CD4-positive, alpha-beta T cell treated with Interleukin-17A for 4 hours (primary cell): Measurements from ENCODE around the gene TTC23L.

ENCODE experiments used
- DNase-seq: peaks from one replicate; pipeline ENCODE4 v3.0.0-alpha.2; 2020; ENCODE audit warnings: mixed read lengths

Gene TTC23L

DNA sequence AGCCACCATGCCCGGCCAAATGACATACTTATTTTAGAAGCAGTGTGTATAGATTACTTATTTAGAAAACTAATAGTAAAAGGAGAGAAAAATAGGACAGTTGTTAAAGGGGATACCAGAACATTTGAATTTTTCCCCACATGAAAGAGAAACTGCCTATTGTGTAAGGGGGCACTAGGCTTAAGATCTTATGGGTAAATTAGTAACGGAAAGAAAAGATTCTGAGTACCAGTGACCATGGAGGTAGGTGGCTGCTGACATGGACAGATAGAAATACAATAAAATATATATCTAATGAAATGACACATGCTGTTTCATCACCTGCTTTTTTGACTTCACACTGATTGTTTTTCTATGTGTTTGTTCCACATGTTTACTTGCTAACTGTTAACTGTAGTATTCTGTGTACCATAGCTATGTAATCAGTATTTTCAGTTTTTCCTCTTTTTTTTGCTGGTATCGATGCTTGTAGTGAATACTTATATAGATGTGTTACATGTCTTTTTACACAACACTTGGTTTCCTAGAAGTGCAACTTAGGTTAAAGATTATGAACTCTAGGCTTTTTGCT, 87.4 kb downstream of the TTC23L start:
- no peak for DNase-seq

- DNase-seq: no peak
Observed at GRCh38 chr5:34927785-34928184, 88.8 kb downstream of the TTC23L start.

DNA sequence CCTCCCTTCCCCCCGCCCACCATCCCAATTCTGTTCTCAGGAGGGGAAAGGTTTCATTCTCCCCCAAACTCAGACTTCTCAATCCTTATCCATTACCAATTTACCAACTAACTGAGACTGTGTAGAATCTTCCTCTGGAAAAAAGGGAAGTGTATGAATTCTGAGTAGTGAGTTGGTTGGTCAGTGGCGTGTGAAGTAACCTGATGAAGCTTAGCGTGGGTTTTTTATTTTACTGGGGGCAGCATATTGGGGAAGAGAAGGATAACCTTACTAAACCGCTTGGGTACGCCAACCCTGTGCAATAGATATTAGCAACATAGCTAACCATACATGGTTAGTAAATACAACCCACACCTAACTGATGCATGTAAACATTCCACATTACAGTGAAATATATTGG, 89.3 kb downstream of the TTC23L start:
- DNase-seq: no peak

GRCh38 chr5:34929134-34929719, 90.3 kb downstream of the TTC23L start, which contains the start of gene DNAJC21:
DNAJC21 (plus strand) TSS chr5:34929559; CDS start chr5:34929820, 261 bp downstream.
- peak; percentile 98 for DNase-seq

- DNase-seq: peak; percentile 85
Observed at GRCh38 chr5:34929720-34930461, 90.9 kb downstream of the TTC23L start.

GRCh38 chr5:34930462-34930844, 91.5 kb downstream of the TTC23L start:
- DNase-seq: no peak

GRCh38 chr5:34930870-34931269, 91.9 kb downstream of the TTC23L start:
- DNase-seq: no peak

DNA sequence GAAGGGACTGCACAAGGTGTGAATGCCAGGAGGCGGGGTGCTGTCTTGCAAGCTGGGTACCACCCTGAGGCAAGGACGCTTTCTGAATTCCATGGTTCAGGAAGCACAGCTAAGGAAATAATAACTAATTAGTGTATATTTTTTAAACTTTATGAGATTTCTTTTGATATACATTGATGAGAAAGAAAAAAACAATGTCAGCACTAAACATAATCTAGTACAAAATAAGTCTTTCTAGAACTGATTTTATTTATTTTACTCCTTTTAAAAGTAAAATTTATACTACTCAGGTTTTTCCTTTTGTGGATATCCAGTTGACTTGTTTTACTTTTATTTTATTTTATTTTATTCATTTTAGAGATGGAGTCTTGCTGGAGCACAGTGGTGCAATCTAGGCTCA, 94.0 kb downstream of the TTC23L start:
- no peak for DNase-seq

- no peak for DNase-seq
Observed at GRCh38 chr5:34941936-34942335, 103.0 kb downstream of the TTC23L start.

DNA sequence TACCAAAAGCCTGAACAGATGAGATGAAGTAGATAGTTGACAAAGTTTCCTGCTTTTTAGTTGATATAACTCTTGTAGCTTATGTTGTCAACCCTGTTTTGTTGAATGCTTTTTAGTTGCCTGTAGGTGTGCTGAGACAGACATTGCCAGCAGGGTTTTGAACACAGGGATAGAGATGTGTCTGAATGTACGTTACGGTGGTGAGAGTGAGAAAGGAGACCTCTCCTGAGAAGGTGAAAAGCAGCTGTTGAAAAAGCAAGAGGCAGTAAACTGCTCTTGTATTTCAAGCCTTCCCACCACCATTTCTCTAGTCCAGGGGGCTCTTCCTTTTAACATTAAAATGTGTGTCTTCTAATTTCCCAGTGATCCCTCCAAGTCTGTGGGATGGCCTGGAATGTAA, 105.1 kb downstream of the TTC23L start:
- no peak for DNase-seq

GRCh38 chr5:34944460-34945047, 105.6 kb downstream of the TTC23L start:
- DNase-seq: no peak
